ENCODE measurements around the gene CNTNAP5. TPM values are rescaled to one million over a fixed set of nuclear protein-coding genes. Genes with fewer than 3 reads are reported as not detected.

The CNTNAP5 gene
- total and polyA plus RNA-seq, 2 of the 8 experiments (the other 6 are each of a cell fraction or from before 2014, with no cell fraction given): 0.11 to 0.76 TPM

GRCh38 chr2:124756048-124756447 is 731.0 kb downstream of the CNTNAP5 start:
- Histone ChIP-seq H4K91ac (replicated peaks; ENCODE audit: insufficient read length, low read length) (no peak overlapping the region), H3K4ac (replicated peaks; ENCODE audit: insufficient read length, low read depth, low read length) (no peak overlapping the region), H3K4me1 (replicated peaks in 1 of 4; ENCODE audit: control insufficient read depth in 3 of 4, insufficient read depth in 4 of 4, low read length in 3 of 4) (no peaks in the 10 kb centered on the region), H4K20me1 (replicated peaks in 1 of 2; ENCODE audit: control insufficient read depth in 1 of 2, insufficient read depth in 2 of 2, low read length in 2 of 2) (no peaks in the 10 kb centered on the region), H2BK15ac (ENCODE audit: low read length) (no peak overlapping the region), H3K23ac (ENCODE audit: insufficient read length) (no peak overlapping the region), H2BK20ac (ENCODE audit: low read length) (no peak overlapping the region), H4K5ac (ENCODE audit: insufficient read length, low read depth, low read length) (no peak overlapping the region), H2AFZ (ENCODE audit: low read length) (no peak overlapping the region), H3K27me3 (replicated peaks in 1 of 4; ENCODE audit: control insufficient read depth in 3 of 4, extremely low read depth in 1 of 4, insufficient read depth in 3 of 4, low read length in 3 of 4) (no peaks in the 10 kb centered on the region), H3K9ac (replicated peaks in 1 of 4; ENCODE audit: extremely low read depth in 1 of 4, low read depth in 3 of 4, low read length in 3 of 4) (no peak overlapping the region), H3K79me2 (ENCODE audit: control insufficient read depth in 1 of 2, insufficient read depth in 2 of 2, low read length in 2 of 2) (no peaks in the 10 kb centered on the region), H2BK120ac (replicated peaks; ENCODE audit: low read depth, low read length) (no peak overlapping the region), H3K4me2 (ENCODE audit: insufficient read depth in 1 of 2, low read depth in 2 of 2, low read length in 2 of 2) (no peak overlapping the region), H3K14ac (ENCODE audit: insufficient read length) (no peak overlapping the region), H2BK12ac (ENCODE audit: low read depth, low read length) (no peak overlapping the region), H3K23me2 (ENCODE audit: low read depth, low read length) (no peaks in the 10 kb centered on the region), H3K18ac (ENCODE audit: extremely low read depth, low read length) (no peak overlapping the region), H2BK5ac (ENCODE audit: low read depth, low read length) (no peak overlapping the region), H3K56ac (replicated peaks; ENCODE audit: insufficient read length, low read depth, low read length) (no peak overlapping the region), H3K79me1 (ENCODE audit: low read depth, low read length) (no peaks in the 10 kb centered on the region), H3K9me3 (ENCODE audit: insufficient read depth in 2 of 2, low read depth in 1 of 2, low read length in 1 of 2) (no peaks in the 10 kb centered on the region), H3K4me3 (ENCODE audit: extremely low read depth in 1 of 4, insufficient read depth in 2 of 4, low read depth in 3 of 4, low read length in 4 of 4) (no peak overlapping the region), H3K36me3 (ENCODE audit: control insufficient read depth in 2 of 4, insufficient read depth in 4 of 4, low read length in 3 of 4) (no peaks in the 10 kb centered on the region), H4K8ac (ENCODE audit: extremely low read depth, insufficient read depth, low read length) (no peak overlapping the region), H3K27ac (ENCODE audit: low read depth, low read length) (no peak overlapping the region), H2AK5ac (ENCODE audit: low read depth, low read length) (no peak overlapping the region)
- WGBS, 2 experiments (ENCODE audit: extremely low coverage in 1 of 2, insufficient coverage in 1 of 2, insufficient read length in 1 of 2, insufficient replicate concordance in 2 of 2, low coverage in 1 of 2, low lambda C conversion rate in 2 of 2, missing lambda C conversion rate in 1 of 2): 95% methylated on average over 4 of the region's 4 CpGs; no CpG with 5 or more reads in 1 of the 2 experiments
- DNase-seq (ENCODE audit: low read depth in 1 of 2, low spot score in 2 of 2) (no peak), FAIRE-seq (no peak)
- ChIA-PET POLR2A (ENCODE audit: partially characterized antibody) (no interaction called here), CTCF (ENCODE audit: partially characterized antibody) (interaction anchor here (1.8 kb wide), 1 partner anchor 8 kb away, joined by 5 read pairs; no protein-coding TSS in a partner anchor)
- TF ChIP-seq CBX8 (IDR thresholded peaks at IDR 0.05; ENCODE audit: borderline replicate concordance, low read depth, low read length) (no peak), NANOG (IDR thresholded peaks at IDR 0.05; ENCODE audit: insufficient read depth, low read depth, low read length, poor library complexity, severe bottlenecking) (no peak), SIX5 (IDR thresholded peaks at IDR 0.05; ENCODE audit: low read depth, low read length) (no peak), GTF2F1 (IDR thresholded peaks at IDR 0.05; ENCODE audit: borderline replicate concordance, low read depth, low read length) (no peak), SP1 (IDR thresholded peaks at IDR 0.05; ENCODE audit: low read depth, low read length) (no peak), TCF12 (IDR thresholded peaks at IDR 0.05; ENCODE audit: low read depth, low read length) (no peak), RXRA (IDR thresholded peaks at IDR 0.05; ENCODE audit: insufficient read depth, low read depth, low read length) (no peak), SAP30 (IDR thresholded peaks at IDR 0.05; ENCODE audit: insufficient read depth, insufficient replicate concordance, low read length) (no peak), CTBP2 (IDR thresholded peaks at IDR 0.05; ENCODE audit: borderline replicate concordance, insufficient read depth, insufficient read length, low read length) (no peak), RFX5 (IDR thresholded peaks at IDR 0.05; ENCODE audit: borderline replicate concordance, low read depth, low read length) (no peak), KDM4A (IDR thresholded peaks at IDR 0.05; ENCODE audit: low read depth, low read length, severe bottlenecking) (no peak), POU5F1 (IDR thresholded peaks at IDR 0.05; ENCODE audit: low read depth, low read length) (no peak), CHD1 (IDR thresholded peaks at IDR 0.05; ENCODE audit: low read depth, low read length) (no peak), KDM1A (IDR thresholded peaks at IDR 0.05; ENCODE audit: borderline replicate concordance, low read length) (no peak), RBBP5 (IDR thresholded peaks at IDR 0.05; ENCODE audit: borderline replicate concordance, low read depth, low read length) (no peak)

Data from H1 (cell line).